Brain microvascular endothelial cell (primary cell): ENCODE measurements around the gene CNDP2.

Experiments
- DNase-seq: peaks from one replicate; pipeline ENCODE4 v3.0.0-alpha.2; 2020
- H3K27ac ChIP-seq: fragments of 250-450 bp; sonication (Bioruptor Pico); 2 replicates; pipeline ENCODE4 v1.5.1; 2020; ENCODE audit warnings: mild to moderate bottlenecking, moderate library complexity
- H3K27me3 ChIP-seq: fragments of 250-450 bp; sonication (Bioruptor Pico); replicated peaks from 2 replicates; pipeline ENCODE4 v1.5.1; 2020; ENCODE audit warnings: mild to moderate bottlenecking
- H3K36me3 ChIP-seq: fragments of 250-450 bp; sonication (Bioruptor Pico); replicated peaks from 2 replicates; pipeline ENCODE4 v1.5.1; 2020; ENCODE audit warnings: mild to moderate bottlenecking
- H3K4me3 ChIP-seq: 2 replicates; pipeline ENCODE4 v1.5.1; 2011; ENCODE audit warnings: low read depth, mild to moderate bottlenecking, control low read depth, low read length, moderate library complexity
- CTCF ChIP-seq: IDR thresholded peaks from 2 replicates; pipeline ENCODE4 v1.5.1; 2011; ENCODE audit warnings: low read depth, mild to moderate bottlenecking, moderate library complexity, low read length, control low read depth, inconsistent platforms; ENCODE audit errors: missing control alignments
- in situ Hi-C: cut with HindIII; loops from 2 replicates; pipeline ENCODE4 v1.10.0; 2017; ENCODE audit warnings: low sequenced_read_pairs, low pct_ligation_motif_present

The CNDP2 gene

DNA sequence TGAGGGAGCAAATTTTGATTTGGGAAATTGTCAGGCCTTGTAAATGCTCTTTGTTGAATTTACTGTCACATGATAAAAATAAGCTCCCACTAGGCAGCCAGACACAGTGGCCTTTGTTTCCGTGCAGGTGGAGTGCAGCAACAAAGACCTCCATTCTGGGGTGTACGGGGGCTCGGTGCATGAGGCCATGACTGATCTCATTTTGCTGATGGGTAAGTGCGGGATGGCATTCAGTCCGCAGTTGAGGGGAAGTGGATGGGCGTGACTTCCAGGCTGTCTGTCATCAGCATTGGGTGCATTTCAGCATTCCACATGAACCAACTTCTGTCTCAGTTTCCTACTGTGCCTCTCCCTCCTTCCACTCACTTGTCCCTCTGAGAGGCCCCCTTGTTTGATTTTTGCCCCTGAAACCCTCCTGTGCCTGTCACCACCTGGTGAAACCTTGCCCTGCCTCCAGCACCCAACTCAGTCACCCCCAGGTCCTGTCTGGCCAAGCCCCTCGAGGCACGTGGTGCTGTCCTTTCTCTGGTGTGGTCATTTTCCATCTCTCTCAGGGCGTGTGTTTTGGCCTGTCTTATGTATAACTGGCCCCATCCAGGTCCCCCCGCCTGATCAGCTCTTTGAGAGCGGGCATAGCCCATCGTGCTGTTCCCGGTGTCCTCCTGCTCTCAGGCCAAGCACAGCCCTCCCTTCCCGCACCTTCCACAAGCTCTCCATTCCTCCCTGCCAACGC lies 16.3 kb downstream of the CNDP2 start:
- TF ChIP-seq CTCF: no peak
- Histone ChIP-seq H3K27ac (no peak overlapping the region), H3K27me3 (no peaks in the 10 kb centered on the region), H3K36me3 (peaks cover 56% of the 10 kb centered on the region), H3K4me3 (no peak overlapping the region)
- DNase-seq: no peak
- in situ Hi-C loops: no loop called here

DNA sequence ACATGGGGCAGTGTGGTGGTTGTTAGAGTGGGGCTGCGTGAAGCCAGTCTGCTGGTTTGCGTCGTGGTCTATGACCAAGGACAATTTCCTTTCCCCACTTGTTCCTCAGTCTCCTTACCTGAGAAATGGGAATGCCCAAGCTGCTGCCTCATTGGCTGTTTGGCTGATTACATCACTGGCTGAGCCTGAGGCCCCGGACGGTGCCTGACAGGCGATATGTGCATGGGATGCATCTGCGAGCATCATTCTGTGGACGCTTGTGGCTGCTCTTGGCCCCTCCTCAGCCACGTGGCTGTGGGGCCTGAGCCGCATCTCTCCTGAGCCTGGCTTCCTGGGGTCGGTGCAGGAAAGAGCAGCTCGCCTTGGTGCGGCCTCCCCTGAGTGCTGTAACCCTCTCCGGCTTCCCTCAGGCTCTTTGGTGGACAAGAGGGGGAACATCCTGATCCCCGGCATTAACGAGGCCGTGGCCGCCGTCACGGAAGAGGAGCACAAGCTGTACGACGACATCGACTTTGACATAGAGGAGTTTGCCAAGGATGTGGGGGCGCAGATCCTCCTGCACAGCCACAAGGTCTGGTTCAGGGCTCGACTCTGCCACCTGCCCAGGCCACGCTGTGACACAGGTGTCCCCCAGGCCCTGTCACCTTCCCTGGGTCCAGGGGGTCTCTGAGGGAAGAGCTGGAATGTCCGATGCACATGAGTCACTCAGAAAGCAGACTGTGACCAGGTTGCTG lies 17.2 kb downstream of the CNDP2 start:
- H3K36me3 ChIP-seq: peaks cover 51% of the 10 kb centered on the region
- no peak for DNase-seq
- in situ Hi-C loops: no loop called here
- TF ChIP-seq CTCF: no peak
- H3K4me3 ChIP-seq: no peak overlapping the region
- no peak overlapping the region for H3K27ac ChIP-seq
- no peaks in the 10 kb centered on the region for H3K27me3 ChIP-seq

DNA sequence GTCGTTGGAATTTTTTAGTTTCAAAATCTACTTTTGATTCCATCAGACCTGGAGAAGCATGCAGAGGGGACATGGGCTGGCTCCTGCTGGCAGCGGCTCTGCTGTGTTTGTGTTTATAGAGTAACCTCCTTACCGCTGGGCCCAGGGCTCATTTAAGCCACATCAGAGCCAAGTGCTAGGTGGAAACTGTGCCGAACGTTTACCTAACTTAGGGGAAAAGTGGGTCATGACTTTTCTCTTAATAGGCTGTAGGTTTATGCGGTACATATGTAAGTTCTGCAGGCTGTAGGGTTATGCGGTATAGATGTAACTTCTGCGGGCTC lies 17.7 kb downstream of the CNDP2 start:
- Histone ChIP-seq H3K4me3 (no peak overlapping the region), H3K27ac (no peak overlapping the region), H3K36me3 (peaks cover 53% of the 10 kb centered on the region), H3K27me3 (no peaks in the 10 kb centered on the region)
- no peak for DNase-seq
- no peak for TF ChIP-seq CTCF
- in situ Hi-C loops: no loop called here

DNA sequence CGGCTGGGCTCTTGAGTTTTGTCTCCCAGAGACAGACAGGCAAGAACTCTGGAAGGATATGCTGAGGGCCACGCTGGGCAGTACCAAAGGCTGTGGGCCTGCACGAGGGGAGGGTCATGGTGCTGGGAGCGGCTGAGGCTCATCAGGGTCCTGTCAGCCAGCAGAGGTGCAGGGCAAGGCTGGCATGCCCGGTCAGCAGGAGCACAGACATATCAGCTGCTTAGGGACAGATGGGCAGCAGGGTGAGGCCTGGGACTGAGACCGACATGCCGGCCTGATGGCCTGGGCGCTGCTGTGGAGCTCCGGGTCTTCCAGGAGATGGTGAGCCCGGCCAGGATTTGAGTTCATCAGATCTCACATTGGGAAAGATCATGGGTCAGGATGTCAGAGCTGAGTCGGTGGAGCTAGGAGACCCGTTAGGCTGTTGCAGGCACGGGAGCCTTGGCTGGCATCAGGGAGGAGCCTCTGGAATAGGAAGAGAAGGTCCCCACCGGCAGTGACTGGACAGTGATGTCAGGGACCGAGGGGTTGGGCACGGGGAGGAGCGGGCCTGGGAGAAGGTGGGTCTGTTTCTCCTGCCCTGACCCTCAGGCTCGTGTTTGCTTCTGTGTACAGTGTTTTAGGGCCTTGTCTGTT lies 18.8 kb downstream of the CNDP2 start:
- Histone ChIP-seq H3K36me3 (peaks cover 55% of the 10 kb centered on the region), H3K27me3 (no peaks in the 10 kb centered on the region), H3K4me3 (no peak overlapping the region), H3K27ac (no peak overlapping the region)
- no peak for TF ChIP-seq CTCF
- in situ Hi-C loops: no loop called here
- DNase-seq: no peak

GRCh38 chr18:74515620-74516231 lies 19.6 kb downstream of the CNDP2 start:
- no peak for DNase-seq
- in situ Hi-C loops: no loop called here
- Histone ChIP-seq H3K4me3 (no peak overlapping the region), H3K36me3 (peaks cover 52% of the 10 kb centered on the region), H3K27me3 (no peaks in the 10 kb centered on the region), H3K27ac (no peak overlapping the region)
- no peak for TF ChIP-seq CTCF
